Heart right ventricle (tissue), 16 donors: Measurements from ENCODE around the gene PTHLH. TPM values are rescaled to one million over a fixed set of nuclear protein-coding genes. Genes with fewer than 3 reads are reported as not detected.

ENCODE experiments used
- ATAC-seq, 8 donors: fragments of 200-7000 bp; cut with Tn5 transposase; one replicate each; pipeline ENCODE4 v1.9.1; 2020; ENCODE audit warnings: mild to moderate bottlenecking in 8 of 8, moderate library complexity in 8 of 8, moderate number of reproducible peaks in 1 of 8
- DNase-seq, 2 donors: peaks; one replicate each; pipeline ENCODE4 v3.0.0-alpha.2; 2020
- H3K27ac ChIP-seq, 10 donors: fragments of 200-600 bp; sonication (generic) in 2 of 10; one replicate each; pipeline versions ENCODE4 v1.5.0 to v1.8.0; 2020 to 2022; ENCODE audit warnings: mild to moderate bottlenecking in 3 of 10
- H3K27me3 ChIP-seq, 7 donors: fragments of 200-600 bp; one replicate each; pipeline ENCODE4 v1.8.0; 2021 to 2022; ENCODE audit warnings: mild to moderate bottlenecking in 2 of 7
- H3K36me3 ChIP-seq, 9 donors: fragments of 200-600 bp; sonication (generic) in 1 of 9; one replicate each; pipeline versions ENCODE4 v1.5.0 to v1.8.0; 2020 to 2022; ENCODE audit warnings: mild to moderate bottlenecking in 2 of 9
- H3K4me1 ChIP-seq, 9 donors: fragments of 200-600 bp; sonication (generic) in 1 of 9; one replicate each; pipeline versions ENCODE4 v1.5.0 to v1.8.0; 2020 to 2022; ENCODE audit warnings: mild to moderate bottlenecking in 4 of 9
- H3K4me3 ChIP-seq, 10 donors: fragments of 200-600 bp; sonication (generic) in 2 of 10; one replicate each; pipeline versions ENCODE4 v1.5.0 to v1.8.0; 2020 to 2022; ENCODE audit warnings: mild to moderate bottlenecking in 7 of 10, moderate library complexity in 2 of 10
- H3K9me3 ChIP-seq, 11 donors: fragments of 200-600 bp in 10 of 11; sonication (generic) in 2 of 11; one replicate each; pipeline versions ENCODE4 v1.5.0 to v1.8.0; 2013 to 2022; ENCODE audit warnings: mild to moderate bottlenecking in 2 of 11, control low read depth in 1 of 11, moderate library complexity in 1 of 11
- WGBS, 2 donors: extraction: QIAGEN DNeasy Blood & Tissue Kit; methylation state at CpG; one replicate each; pipeline ENCODE4 v1.1.7; 2013; ENCODE audit warnings: inconsistent platforms in 1 of 2; 5-methylcytosine and 5-hydroxymethylcytosine counted together
- intact Hi-C, 10 donors: fragments of 100-400 bp; cut with DNase I; formaldehyde crosslinking; loops; one replicate each; pipeline versions ENCODE4 v1.11.1 to v1.14.2; 2022
- polyA plus RNA-seq, 2 donors: library from polyadenylated mRNA; stranded (reverse); fragments of 200-250 nt; gene quantifications; one replicate each; pipeline ENCODE4 v1.2.3, GENCODE V29; 2013
- total RNA-seq, 10 donors: library from RNA; stranded (reverse); fragmentation: NEBNext Ultra II Directional in 3 of 10; extraction: Animal tissue kit (Norgen Biotek cat#: 25700) in 3 of 10; gene quantifications; one replicate each; pipeline versions ENCODE4 v1.2.1 to v1.2.4, GENCODE V29; 2021 to 2023
- TF ChIP-seq, protein P1 (sequence below), 9 donors: fragments of 200-600 bp; sonication (generic) in 2 of 9; IDR thresholded peaks; one replicate each; pipeline versions ENCODE4 v1.5.0 to v1.8.0; 2021 to 2022; ENCODE audit warnings: antibody characterized with exemption in 9 of 9, mild to moderate bottlenecking in 5 of 9, moderate library complexity in 1 of 9
- donor health status: Arrhythmogenic right ventricular cardiomyopathy.
- donor health status: ischemic (EF 13 %, LVEDD 7.1; RV severe dilation, severe dysfunction).
- donor health status: healthy with polysubstance abuse.
- donor health status: DM: no; HTN: yes; CAD: no.
- donor health status: DM: no; HTN: no; CAD: no.
- donor health status: ischemic (EF 25% LVEDD 6.9; RV normal size, moderate dysfunction).
- donor health status: ischemic (EF 25% LVEDD 5.7; RV mildly dilated, moderate dysfunction).
- donor health status: healthy.
- donor health status: DM: yes; HTN: yes; CAD: no.
- donor health status: Ischemic cardiomyopathy.
- donor health status: ischemic (EF 35%, LVEDD 5.7; RV mildly dilated, moderate dysfunction).
- donor health status: nonischemic (EF 11% LVEDD 7.7; RV severe dilation, severe dysfunction).
- donor health status: DM: yes; HTN: yes; CAD: no.
- donor health status: PGD.
- donor health status: ischemic (EF 29% LVEDD 5.4; RV normal size, mild dysfunction).
- donor health status: nonischemic (EF 23%, LVEDD 6.1; RV moderate dilation, normal function).

PTHLH gene
- total and polyA plus RNA-seq, 12 donors, result 0.21 to 9.4 (median 1.3) TPM; not detected in 2

GRCh38 chr12:27982951-27983350 is 10.4 kb upstream of the PTHLH start:
- 57 to 66% methylated on average over 4 of the region's 4 CpGs for whole genome bisulfite sequencing, 2 donors
- H3K27ac ChIP-seq, result no peak overlapping the region

DNA sequence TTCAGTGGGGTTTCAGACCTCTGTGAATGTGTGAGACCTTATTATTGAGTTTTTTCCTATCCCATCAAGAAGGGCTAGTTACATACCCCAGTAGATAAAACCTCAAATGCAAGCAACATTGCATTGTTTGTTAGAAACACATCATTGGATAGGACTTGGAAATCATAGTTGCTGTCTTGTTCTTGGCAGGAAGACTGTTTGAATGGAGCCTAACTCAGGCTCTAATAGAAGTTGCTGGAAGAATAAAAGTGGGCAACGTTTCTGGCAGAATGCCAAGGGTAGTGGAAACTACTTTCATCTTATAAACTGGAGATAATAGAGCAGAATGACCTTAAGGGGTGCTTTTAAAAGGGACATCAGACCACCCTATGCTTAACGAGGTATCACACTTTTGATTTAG is 9.9 kb upstream of the PTHLH start:
- ATAC-seq, result no peak
- TF ChIP-seq, protein P1, sequence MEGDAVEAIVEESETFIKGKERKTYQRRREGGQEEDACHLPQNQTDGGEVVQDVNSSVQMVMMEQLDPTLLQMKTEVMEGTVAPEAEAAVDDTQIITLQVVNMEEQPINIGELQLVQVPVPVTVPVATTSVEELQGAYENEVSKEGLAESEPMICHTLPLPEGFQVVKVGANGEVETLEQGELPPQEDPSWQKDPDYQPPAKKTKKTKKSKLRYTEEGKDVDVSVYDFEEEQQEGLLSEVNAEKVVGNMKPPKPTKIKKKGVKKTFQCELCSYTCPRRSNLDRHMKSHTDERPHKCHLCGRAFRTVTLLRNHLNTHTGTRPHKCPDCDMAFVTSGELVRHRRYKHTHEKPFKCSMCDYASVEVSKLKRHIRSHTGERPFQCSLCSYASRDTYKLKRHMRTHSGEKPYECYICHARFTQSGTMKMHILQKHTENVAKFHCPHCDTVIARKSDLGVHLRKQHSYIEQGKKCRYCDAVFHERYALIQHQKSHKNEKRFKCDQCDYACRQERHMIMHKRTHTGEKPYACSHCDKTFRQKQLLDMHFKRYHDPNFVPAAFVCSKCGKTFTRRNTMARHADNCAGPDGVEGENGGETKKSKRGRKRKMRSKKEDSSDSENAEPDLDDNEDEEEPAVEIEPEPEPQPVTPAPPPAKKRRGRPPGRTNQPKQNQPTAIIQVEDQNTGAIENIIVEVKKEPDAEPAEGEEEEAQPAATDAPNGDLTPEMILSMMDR (IDR thresholded peaks at IDR 0.05), result no peak

More at GRCh38 chr12:27982951-27983350, 10.4 kb upstream of the PTHLH start:
- no peak for DNase-seq
- no peak for ATAC-seq
- peaks cover 0 to 4% (median 0%) of the 10 kb centered on the region in 9 donors for H3K4me1 ChIP-seq
- H3K4me3 ChIP-seq, result no peak overlapping the region
- TF ChIP-seq, protein P1 (IDR thresholded peaks at IDR 0.05), result no peak
- peaks cover 0 to 2% (median 0%) of the 10 kb centered on the region in 11 donors for H3K9me3 ChIP-seq
- intact Hi-C loops, result loop anchor here in 1 of 10 donors (10.0 kb wide), 1 partner anchor 112 kb away; no protein-coding TSS in a partner anchor
- peaks cover 0 to 25% (median 7%) of the 10 kb centered on the region in 7 donors for H3K27me3 ChIP-seq
- H3K36me3 ChIP-seq, result no peaks in the 10 kb centered on the region

GRCh38 chr12:27981874-27982273 is 9.3 kb upstream of the PTHLH start:
- Histone ChIP-seq H3K4me3 (no peak overlapping the region), H3K27me3 (peaks cover 0 to 36% (median 13%) of the 10 kb centered on the region in 7 donors), H3K36me3 (no peaks in the 10 kb centered on the region), H3K27ac (no peak overlapping the region), H3K9me3 (peaks cover 0 to 2% (median 0%) of the 10 kb centered on the region in 11 donors), H3K4me1 (peaks cover 0 to 4% (median 0%) of the 10 kb centered on the region in 9 donors)
- DNase-seq (no peak), ATAC-seq (no peak)
- TF ChIP-seq, protein P1 (IDR thresholded peaks at IDR 0.05), result no peak
- 68 to 78% methylated on average over 2 of the region's 2 CpGs for WGBS, 2 donors
- intact Hi-C loops, result loop anchor here in 1 of 10 donors (10.0 kb wide), 1 partner anchor 113 kb away; no protein-coding TSS in a partner anchor

More for the DNA sequence above, 9.9 kb upstream of the PTHLH start:
- DNase-seq, result no peak
- intact Hi-C loops, result loop anchor here in 1 of 10 donors (10.0 kb wide), 1 partner anchor 112 kb away; no protein-coding TSS in a partner anchor
- Histone ChIP-seq H3K27ac (no peak overlapping the region), H3K36me3 (no peaks in the 10 kb centered on the region), H3K4me3 (no peak overlapping the region), H3K27me3 (peaks cover 0 to 30% (median 9%) of the 10 kb centered on the region in 7 donors), H3K9me3 (peaks cover 0 to 2% (median 0%) of the 10 kb centered on the region in 11 donors), H3K4me1 (peaks cover 0 to 4% (median 0%) of the 10 kb centered on the region in 9 donors)
- WGBS, 2 donors, result 40 to 42% methylated on average over 2 of the region's 2 CpGs

- intact Hi-C loops, result loop anchor here in 3 of 10 donors (10.0 kb wide), 4 partner anchors 196 to 1026 kb away; partner anchors contain the start of gene CCDC91 (in 1 of the 3)
- no peak overlapping the region for H3K4me3 ChIP-seq
- no peaks in the 10 kb centered on the region for H3K36me3 ChIP-seq
- TF ChIP-seq, protein P1 (IDR thresholded peaks at IDR 0.05), result no peak
- H3K27ac ChIP-seq, result no peak overlapping the region
- H3K4me1 ChIP-seq, result peaks cover 0 to 23% (median 9%) of the 10 kb centered on the region in 9 donors
- ATAC-seq, result peak in 1 of 8 donors; percentile 61
- no peak for DNase-seq
- no peaks in the 10 kb centered on the region for H3K9me3 ChIP-seq
- peaks cover 0 to 63% (median 40%) of the 10 kb centered on the region in 7 donors for H3K27me3 ChIP-seq
Measured at GRCh38 chr12:27979145-27979544, 6.6 kb upstream of the PTHLH start.
